ES-I3 (cell line): ENCODE results near the gene ACTG2.
"Not testable (repeated sequence)": the region's sequence is repeated elsewhere in the genome, so short reads cannot be mapped to it uniquely, and the experiment has no call there.

Source experiments
- H3K36me3 ChIP-seq: 2 replicates; pipeline ENCODE4 v1.6.1; 2013; ENCODE audit warnings: mild to moderate bottlenecking, low read length, control low read depth, moderate library complexity; ENCODE audit not compliant: insufficient read depth
- H3K4me1 ChIP-seq: 2 replicates; pipeline ENCODE4 v1.6.1; 2013; ENCODE audit warnings: mild to moderate bottlenecking, control low read depth, low read length; ENCODE audit not compliant: insufficient read depth
- H3K9ac ChIP-seq: 2 replicates; pipeline ENCODE4 v1.6.1; 2013; ENCODE audit warnings: low read depth, mild to moderate bottlenecking, low read length, moderate library complexity
- H3K9me3 ChIP-seq: 2 replicates; pipeline ENCODE4 v1.6.1; 2013; ENCODE audit warnings: mild to moderate bottlenecking, low read length, moderate library complexity; ENCODE audit not compliant: control insufficient read depth, insufficient read depth

ACTG2 gene

DNA sequence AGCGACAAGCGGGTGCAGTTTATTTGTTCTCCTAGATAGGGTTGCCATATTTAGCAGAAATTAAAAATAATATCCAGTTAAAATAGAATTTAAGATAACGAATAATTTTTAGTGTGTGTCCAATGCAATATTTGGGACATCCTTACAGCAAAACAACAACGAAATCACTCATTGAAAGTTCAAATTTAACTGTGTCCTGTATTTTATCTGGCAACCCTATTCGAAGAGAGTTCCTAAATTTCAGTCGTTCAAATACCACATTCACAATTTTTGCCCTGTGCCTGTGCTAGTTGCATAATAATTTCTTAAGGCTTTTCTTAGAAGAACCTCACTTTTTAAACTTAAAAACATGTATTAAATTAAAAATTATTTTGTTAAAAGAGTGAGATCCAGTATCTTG is 34.5 kb downstream of the ACTG2 start:
- Histone ChIP-seq H3K36me3 (peaks cover under 1% of the 10 kb centered on the region), H3K9ac (peak overlapping the region; percentile 99), H3K4me1 (peaks cover 12% of the 10 kb centered on the region), H3K9me3 (no peaks in the 10 kb centered on the region)

DNA sequence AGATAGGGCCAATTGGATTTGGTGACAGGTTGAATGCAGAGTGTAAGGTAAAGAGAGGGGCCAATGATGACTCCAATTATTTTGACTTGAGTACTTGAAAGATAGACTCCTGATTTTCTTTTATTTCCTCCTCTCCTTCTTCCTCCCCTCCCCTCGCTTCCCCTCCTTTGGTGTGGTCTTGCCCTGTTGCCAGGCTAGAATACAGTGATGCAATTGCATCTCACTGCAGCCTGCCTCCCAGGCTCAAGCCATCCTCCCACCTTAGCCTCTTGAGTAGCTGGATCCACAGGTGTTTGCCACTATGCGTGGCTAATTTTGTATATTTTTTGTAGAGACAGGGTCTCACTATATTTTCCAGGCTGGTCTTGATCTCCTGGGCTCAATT is 36.1 kb downstream of the ACTG2 start:
- Histone ChIP-seq H3K36me3 (peaks cover 4% of the 10 kb centered on the region), H3K9ac (no peak overlapping the region), H3K4me1 (peaks cover 12% of the 10 kb centered on the region), H3K9me3 (no peaks in the 10 kb centered on the region)

DNA sequence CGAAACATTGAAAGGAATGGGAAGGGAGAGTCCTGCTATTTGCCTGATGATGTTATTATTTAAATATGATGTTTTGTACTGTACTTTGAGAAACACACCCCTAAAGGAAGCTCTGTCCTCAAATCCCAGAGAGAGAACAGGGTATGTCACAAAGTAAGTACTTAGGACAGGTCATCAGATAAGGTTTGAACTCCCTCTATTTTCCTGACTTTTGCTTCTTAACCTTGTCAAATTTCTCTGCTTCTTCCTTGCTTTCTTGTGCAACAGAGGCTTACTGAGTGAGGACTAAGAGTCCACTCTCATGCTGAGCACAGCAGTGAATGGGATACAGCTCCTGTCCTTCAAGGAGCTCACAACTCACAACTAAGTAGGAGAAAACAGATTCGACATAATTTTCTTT is 37.6 kb downstream of the ACTG2 start:
- Histone ChIP-seq H3K9ac (no peak overlapping the region), H3K36me3 (peaks cover 6% of the 10 kb centered on the region), H3K4me1 (peaks cover 12% of the 10 kb centered on the region), H3K9me3 (no peaks in the 10 kb centered on the region)

DNA sequence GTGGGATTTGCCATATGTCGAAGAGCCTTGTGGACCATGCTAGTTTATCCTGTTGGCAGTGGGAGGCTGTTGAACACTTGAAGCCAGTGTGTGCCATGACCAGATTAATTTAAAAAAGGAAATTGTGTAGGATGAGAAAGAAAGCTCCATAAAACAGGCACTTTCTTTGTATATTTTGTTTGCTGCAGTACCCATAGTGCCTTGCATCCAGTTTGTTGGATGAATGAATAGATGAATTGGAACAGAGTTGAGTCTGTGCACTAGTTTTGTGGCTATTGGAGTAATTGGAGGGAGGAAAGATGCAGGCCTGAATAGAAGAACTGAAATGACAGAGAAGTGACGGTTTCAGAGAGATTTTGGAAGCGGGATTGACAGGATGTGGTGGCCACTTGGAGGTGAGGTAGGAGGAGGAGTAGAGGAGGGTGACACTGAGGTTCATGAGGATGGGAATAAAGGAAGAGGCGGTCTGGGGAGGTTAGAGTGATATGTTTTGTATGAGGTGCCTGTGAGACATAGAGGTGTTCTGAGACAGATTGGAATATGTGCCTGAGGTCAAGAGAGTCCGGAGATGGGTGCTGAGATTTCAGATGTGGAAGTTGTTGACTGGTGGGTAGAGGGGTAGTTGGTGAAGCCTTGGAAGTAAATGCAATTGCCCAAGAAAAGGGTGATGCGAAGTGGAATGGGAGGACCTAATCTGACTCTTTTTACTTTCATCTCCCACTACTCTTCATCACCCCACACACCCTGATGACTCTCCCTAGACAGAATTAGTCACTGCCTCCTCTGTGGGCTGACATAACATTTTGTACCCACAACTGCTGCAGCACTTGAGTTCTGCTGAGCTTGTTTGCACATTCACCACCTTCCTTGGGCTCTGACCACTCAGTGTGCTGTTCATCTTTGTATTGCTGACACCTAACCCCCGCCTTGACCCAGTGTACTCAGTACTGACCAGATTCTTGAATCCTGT is 39.0 kb downstream of the ACTG2 start:
- peaks cover 7% of the 10 kb centered on the region for H3K4me1 ChIP-seq
- no peaks in the 10 kb centered on the region for H3K9me3 ChIP-seq
- no peak overlapping the region for H3K9ac ChIP-seq
- peaks cover 6% of the 10 kb centered on the region for H3K36me3 ChIP-seq

DNA sequence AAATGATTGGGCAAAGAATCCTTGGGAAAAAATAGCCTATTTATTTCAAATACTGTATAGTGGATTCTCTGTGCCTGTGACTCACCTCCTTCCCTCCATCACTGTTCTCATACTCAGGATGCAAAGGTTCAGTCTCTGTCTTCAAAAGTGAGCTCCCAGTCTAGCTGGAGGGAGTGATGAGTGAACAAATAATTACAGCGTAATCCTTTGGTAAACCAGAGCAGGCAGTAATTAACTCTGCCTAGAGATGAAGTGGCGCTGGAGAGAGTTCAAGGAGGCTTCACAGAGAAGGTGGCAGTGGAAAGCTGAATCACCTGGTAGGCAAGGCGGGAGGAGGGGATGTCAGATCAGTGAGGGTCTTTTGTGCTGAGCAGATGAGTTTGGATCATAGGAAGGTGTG is 40.4 kb downstream of the ACTG2 start:
- Histone ChIP-seq H3K9ac (no peak overlapping the region), H3K9me3 (no peaks in the 10 kb centered on the region), H3K36me3 (peaks cover 6% of the 10 kb centered on the region), H3K4me1 (peaks cover 7% of the 10 kb centered on the region; the same call in 1 of the 2 replicates)

DNA sequence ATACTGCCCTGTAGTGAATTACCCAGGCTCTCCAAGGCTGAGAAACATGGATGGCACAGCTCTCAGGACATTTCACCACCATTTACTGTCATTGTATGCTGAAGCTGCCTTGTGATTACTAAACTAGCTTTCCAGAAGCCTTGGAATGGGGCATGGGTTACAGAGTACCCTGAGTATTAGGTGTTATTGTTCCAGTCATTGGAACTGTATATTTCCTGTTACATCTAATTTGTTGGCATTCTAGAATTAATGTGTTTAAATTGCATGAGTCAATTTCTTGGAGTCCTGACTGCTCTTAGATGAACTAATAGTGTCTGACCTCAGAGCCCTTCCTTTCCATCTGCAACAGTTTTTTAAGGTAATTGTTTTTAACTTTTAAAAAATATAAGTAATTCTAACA is 42.8 kb downstream of the ACTG2 start:
- Histone ChIP-seq H3K4me1 (no peaks in the 10 kb centered on the region), H3K9me3 (no peaks in the 10 kb centered on the region), H3K36me3 (peaks cover 10% of the 10 kb centered on the region), H3K9ac (no peak overlapping the region)

DNA sequence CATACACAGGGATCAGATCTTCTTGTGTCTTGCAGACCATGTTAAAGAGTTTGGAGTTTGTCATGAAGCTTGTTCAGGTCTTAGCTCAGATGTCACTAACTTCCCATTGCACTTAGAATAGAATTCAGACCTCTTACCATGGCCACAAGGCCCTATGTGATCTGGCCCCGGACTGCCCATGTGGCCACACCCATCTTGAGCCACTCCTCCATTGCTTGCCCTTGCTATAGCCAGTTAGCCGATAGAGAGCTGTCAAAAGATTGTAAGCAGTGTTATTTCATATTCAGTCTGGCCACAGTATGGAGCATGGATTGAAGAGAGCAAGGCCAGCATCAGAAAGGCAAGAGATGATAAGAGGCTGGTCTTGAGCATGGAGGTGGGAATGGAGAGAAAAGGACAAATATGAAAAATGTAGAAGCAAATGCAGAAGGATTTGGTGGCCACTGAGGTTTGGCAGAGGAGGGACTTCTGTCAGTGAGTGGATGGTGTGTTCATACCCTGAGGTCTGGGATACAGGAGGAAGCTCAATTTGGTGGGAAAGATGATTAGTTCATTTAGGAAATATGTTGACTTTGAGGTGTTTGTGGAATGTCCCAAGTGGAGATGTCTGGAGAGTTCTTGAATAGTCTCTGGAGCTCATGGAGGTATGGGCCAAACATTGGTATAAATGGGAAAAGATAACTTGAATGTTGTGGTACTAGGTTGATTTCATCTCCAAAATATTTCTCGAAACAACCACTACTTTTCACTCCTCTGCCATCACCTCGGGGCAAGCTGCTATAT is 44.5 kb downstream of the ACTG2 start:
- Histone ChIP-seq H3K4me1 (no peaks in the 10 kb centered on the region), H3K9me3 (no peaks in the 10 kb centered on the region), H3K36me3 (peaks cover 10% of the 10 kb centered on the region), H3K9ac (no peak overlapping the region)

DNA sequence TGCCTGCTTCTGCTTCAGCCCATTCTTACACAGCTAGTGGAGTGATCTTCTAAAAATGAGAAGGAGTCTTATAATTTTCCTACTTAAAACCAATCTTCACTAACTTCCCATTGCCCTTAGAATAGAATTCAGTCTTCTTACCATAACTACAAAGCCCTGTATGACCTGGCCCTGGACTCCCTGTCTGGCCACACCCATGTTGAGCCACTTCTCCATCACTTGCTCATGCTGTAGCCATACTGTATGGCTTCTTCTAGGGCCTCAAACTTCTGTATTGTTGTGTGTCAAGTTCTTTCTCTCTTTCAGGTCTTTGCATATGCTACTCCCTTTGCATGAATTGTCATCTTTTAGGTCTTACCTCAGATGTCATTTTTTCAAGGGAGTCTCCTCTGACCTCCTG is 45.1 kb downstream of the ACTG2 start:
- Histone ChIP-seq H3K9ac (no peak overlapping the region), H3K9me3 (no peaks in the 10 kb centered on the region), H3K36me3 (peaks cover 7% of the 10 kb centered on the region; the same call in 1 of the 2 replicates), H3K4me1 (no peaks in the 10 kb centered on the region)

DNA sequence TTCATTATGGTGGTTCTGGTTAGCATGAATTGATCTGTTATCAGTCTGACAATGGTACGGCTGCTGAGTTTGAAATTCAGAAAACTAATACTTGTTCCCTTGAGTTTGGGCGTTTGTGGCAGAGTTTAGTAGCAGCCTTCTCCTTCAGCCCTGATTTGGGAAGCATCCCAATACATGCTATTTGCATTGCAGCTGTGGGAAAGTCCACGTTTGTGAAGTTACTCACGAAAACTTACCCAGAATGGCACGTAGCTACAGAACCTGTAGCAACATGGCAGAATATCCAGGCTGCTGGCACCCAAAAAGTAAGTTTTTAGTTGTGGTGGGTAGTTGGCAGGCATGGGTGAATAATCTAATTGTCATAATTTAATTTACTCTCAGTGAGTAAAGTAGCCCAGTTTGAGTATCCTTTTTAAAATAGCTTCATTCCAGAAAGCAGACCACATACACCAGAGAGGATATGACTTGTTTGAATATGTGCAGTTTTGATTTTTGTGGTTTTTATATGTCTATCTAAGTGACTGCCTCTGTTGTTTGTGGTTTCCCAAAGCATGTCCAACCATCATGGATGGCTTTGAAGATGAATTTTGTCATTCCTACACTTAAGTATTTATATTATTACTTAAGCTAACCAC is 46.0 kb downstream of the ACTG2 start:
- peaks cover 7% of the 10 kb centered on the region; the same call in 1 of the 2 replicates for H3K36me3 ChIP-seq
- no peaks in the 10 kb centered on the region for H3K9me3 ChIP-seq
- H3K9ac ChIP-seq = no peak overlapping the region
- H3K4me1 ChIP-seq = no peaks in the 10 kb centered on the region

DNA sequence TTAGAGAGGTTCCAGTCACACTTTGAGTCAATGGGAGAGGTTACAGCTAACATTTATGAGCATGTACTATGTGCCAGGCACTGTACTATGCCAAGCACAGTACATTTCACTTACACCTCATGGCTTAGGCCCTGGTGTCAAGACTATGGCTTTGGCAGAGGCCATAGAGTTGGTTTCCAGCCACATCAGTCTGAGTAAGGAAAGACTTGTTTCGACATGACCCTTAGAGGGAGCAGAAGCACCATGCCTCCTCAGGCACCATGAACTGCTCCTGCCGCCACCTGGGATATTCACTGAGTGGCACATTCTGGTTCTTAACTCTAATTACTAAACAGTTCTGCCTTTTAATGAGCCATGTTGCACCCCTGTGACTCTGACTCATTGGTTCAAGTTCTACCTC is 46.6 kb downstream of the ACTG2 start:
- H3K9ac ChIP-seq = no peak overlapping the region
- H3K36me3 ChIP-seq = peaks cover 7% of the 10 kb centered on the region
- no peaks in the 10 kb centered on the region for H3K4me1 ChIP-seq
- no peaks in the 10 kb centered on the region for H3K9me3 ChIP-seq

DNA sequence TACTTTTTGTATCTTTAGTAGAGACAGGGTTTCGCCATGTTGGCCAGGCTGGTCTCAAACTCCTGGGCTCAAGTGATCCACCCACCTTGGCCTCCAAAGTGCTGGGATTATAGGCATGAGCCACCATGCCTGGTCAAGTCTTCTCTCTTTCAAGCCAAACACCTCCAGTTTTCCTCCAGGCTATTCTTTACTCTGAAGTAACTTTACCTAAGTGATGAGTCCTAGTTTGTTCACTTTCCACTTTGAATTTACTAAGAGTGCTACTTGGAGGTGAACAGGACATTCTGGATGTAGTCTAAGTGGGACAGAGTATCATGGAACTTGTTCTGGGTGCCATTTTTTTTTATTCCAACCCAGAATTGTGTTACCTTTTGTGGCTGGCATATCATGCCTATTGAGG is 47.3 kb downstream of the ACTG2 start:
- not testable (repeated sequence) for H3K36me3 ChIP-seq, H3K9ac ChIP-seq, H3K4me1 ChIP-seq, H3K9me3 ChIP-seq

DNA sequence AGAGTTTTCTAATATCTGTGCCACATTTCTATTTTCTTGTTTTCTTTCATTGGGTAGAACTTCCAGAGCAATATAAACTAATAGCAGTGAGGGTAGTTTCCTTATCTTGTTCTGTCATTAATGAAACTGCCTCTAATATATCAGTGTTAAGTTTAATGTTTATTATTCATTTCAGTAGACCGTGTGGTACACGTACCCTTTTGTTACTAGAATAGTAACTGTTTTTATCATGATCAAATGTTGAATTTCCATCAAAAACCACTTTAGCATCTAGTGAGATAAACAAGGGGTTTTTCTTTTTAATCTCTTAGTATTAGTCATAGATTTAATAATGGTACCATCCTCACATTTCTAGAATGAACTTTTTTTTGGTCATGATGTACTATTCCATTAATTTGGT is 49.9 kb downstream of the ACTG2 start:
- Histone ChIP-seq H3K9me3 (no peaks in the 10 kb centered on the region), H3K36me3 (peaks cover 15% of the 10 kb centered on the region), H3K9ac (no peak overlapping the region), H3K4me1 (no peaks in the 10 kb centered on the region)

DNA sequence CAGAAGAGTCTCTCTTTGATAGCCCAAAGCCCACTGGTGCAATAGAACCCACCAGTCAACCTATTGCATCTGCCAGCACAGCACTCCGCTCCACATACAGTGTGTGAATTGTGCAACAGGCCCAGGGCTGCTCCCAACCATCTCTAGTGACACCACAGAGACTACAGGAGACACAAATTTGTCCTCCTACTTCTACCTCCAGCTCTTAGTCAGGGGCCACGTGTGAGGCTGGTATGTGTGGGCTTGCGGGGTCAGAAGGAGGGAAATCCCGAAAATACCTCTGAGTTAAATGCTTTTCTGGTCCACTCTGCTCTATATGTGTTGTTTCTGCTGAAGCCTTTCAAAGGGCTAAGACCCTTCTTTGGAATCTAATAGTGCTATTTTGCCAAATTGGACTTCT is 51.9 kb downstream of the ACTG2 start:
- H3K36me3 ChIP-seq = peaks cover 16% of the 10 kb centered on the region
- H3K9ac ChIP-seq = no peak overlapping the region
- no peaks in the 10 kb centered on the region for H3K4me1 ChIP-seq
- no peaks in the 10 kb centered on the region for H3K9me3 ChIP-seq

DNA sequence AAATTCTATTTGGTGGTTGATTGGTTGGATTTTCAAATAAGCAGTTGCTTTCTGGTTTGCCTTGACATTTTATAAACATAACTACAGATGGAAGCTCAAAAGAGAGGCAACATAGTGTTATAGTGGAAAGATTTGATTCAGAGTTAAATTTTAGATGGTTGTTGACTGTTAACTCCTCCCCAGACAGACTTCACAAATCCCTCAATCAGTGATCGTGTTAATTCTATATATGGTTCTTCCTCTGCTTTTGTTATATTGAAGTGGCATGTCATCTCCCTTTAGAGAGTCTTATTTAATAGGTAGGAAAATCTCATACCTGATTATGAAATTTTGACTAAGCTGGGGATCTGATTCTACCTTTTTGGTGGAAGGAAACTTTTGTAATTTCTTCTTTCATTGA is 53.4 kb downstream of the ACTG2 start:
- no peaks in the 10 kb centered on the region for H3K4me1 ChIP-seq
- no peak overlapping the region for H3K9ac ChIP-seq
- H3K36me3 ChIP-seq = peaks cover 26% of the 10 kb centered on the region
- no peaks in the 10 kb centered on the region for H3K9me3 ChIP-seq
